IMR-90 (cell line): ENCODE data around the gene DDOST. TPM values are rescaled to one million over a fixed set of nuclear protein-coding genes. Genes with fewer than 3 reads are reported as not detected.
A peak's percentile ranks its signal among the peaks of the same experiment; 100 is the strongest.

Experiments used
- ATAC-seq: fragments of 200-7000 bp; cut with Tn5 transposase; 2 replicates; pipeline ENCODE4 v1.9.1; 2020; ENCODE audit warnings: low read depth, mild to moderate bottlenecking, moderate library complexity
- BruUV-seq: library from RNA; stranded (reverse); fragments of 400-500 nt; replicated peaks from 2 replicates; lab custom pipeline; 2021; lab: Mats Ljungman, UMichigan
- CTCF ChIA-PET: fragments of 300-600 bp; formaldehyde crosslinking; extraction: SDS; loops from one replicate; lab custom pipeline; 2021; ENCODE audit warnings: antibody characterized with exemption; lab: Yijun Ruan, JAX
- POLR2A ChIA-PET: fragments of 300-600 bp; sonication (Branson Sonifier 250); formaldehyde crosslinking; loops from one replicate; lab custom pipeline; 2022; ENCODE audit warnings: antibody characterized with exemption; ENCODE audit not compliant: unreplicated experiment; lab: Charles Lee
- DNase-seq: peaks from one replicate; pipeline ENCODE4 v3.0.0; 2013
- H2AFZ ChIP-seq: replicated peaks from 2 replicates; pipeline ENCODE3; 2013; ENCODE audit warnings: low read length, mild to moderate bottlenecking; ENCODE audit not compliant: poor library complexity
- H2AK5ac ChIP-seq: 2 replicates; pipeline ENCODE4 v1.6.1; 2013; ENCODE audit warnings: low read depth, low read length, inconsistent platforms
- H2AK9ac ChIP-seq: replicated peaks from 2 replicates; pipeline ENCODE3; 2013; ENCODE audit warnings: mild to moderate bottlenecking, low read depth, low read length, moderate library complexity; ENCODE audit not compliant: poor library complexity
- H2BK120ac ChIP-seq: 2 replicates; pipeline ENCODE4 v1.6.1; 2013; ENCODE audit warnings: low read depth, low read length, inconsistent platforms
- H2BK15ac ChIP-seq: 3 replicates; pipeline ENCODE4 v1.6.1; 2013; ENCODE audit warnings: low read depth, low read length, inconsistent platforms
- H2BK20ac ChIP-seq: 2 replicates; pipeline ENCODE4 v1.6.1; 2013; ENCODE audit warnings: low read depth, mild to moderate bottlenecking, inconsistent platforms, low read length, moderate library complexity
- H2BK5ac ChIP-seq: 2 replicates; pipeline ENCODE4 v1.6.1; 2013; ENCODE audit warnings: mild to moderate bottlenecking, low read depth, low read length, inconsistent platforms; ENCODE audit not compliant: poor library complexity, severe bottlenecking
- H3K14ac ChIP-seq: replicated peaks from 2 replicates; pipeline ENCODE4 v1.6.1; 2013; ENCODE audit warnings: low read depth, low read length, inconsistent platforms
- H3K18ac ChIP-seq: 2 replicates; pipeline ENCODE4 v1.6.1; 2013; ENCODE audit warnings: low read depth, low read length, control low read depth
- H3K23ac ChIP-seq: 2 replicates; pipeline ENCODE4 v1.6.1; 2013; ENCODE audit warnings: low read depth, low read length, inconsistent platforms
- H3K27ac ChIP-seq: 2 replicates; pipeline ENCODE4 v1.5.1; 2013; ENCODE audit warnings: mild to moderate bottlenecking, control low read depth, low read length; ENCODE audit not compliant: insufficient read depth
- H3K27me3 ChIP-seq: 2 replicates; pipeline ENCODE4 v1.6.1; 2013; ENCODE audit warnings: low read length; ENCODE audit not compliant: control insufficient read depth, insufficient read depth
- H3K36me3 ChIP-seq: 2 replicates; pipeline ENCODE4 v1.6.1; 2013; ENCODE audit warnings: low read length, mixed read lengths; ENCODE audit not compliant: control insufficient read depth, insufficient read depth
- H3K4ac ChIP-seq: 2 replicates; pipeline ENCODE4 v1.6.1; 2013; ENCODE audit warnings: low read depth, low read length, inconsistent platforms
- H3K4me1 ChIP-seq: 2 replicates; pipeline ENCODE4 v1.6.1; 2013; ENCODE audit warnings: low read length, mixed read lengths; ENCODE audit not compliant: control insufficient read depth, insufficient read depth
- H3K4me2 ChIP-seq: 2 replicates; pipeline ENCODE4 v1.6.1; 2013; ENCODE audit warnings: low read depth, mild to moderate bottlenecking, control low read depth, low read length, moderate library complexity
- H3K4me3 ChIP-seq: 2 replicates; pipeline ENCODE4 v1.5.1; 2013; ENCODE audit warnings: low read depth, mild to moderate bottlenecking, control low read depth, low read length, moderate library complexity; ENCODE audit not compliant: insufficient read depth
- H3K56ac ChIP-seq: 2 replicates; pipeline ENCODE4 v1.6.1; 2013; ENCODE audit warnings: low read length, inconsistent platforms; ENCODE audit not compliant: insufficient read depth; ENCODE audit errors: extremely low read depth
- H3K79me1 ChIP-seq, 2 experiments: 2 replicates each; pipeline ENCODE4 v1.6.1; 2013; ENCODE audit warnings: low read length in 2 of 2, inconsistent platforms in 1 of 2, low read depth in 1 of 2
- H3K9ac ChIP-seq: 2 replicates; pipeline ENCODE4 v1.6.1; 2013; ENCODE audit warnings: low read depth, low read length, control low read depth
- H3K9me1 ChIP-seq: 2 replicates; pipeline ENCODE4 v1.6.1; 2013; ENCODE audit warnings: low read length, inconsistent platforms; ENCODE audit not compliant: insufficient read depth
- H3K9me3 ChIP-seq: 2 replicates; pipeline ENCODE4 v1.6.1; 2013; ENCODE audit warnings: low read length; ENCODE audit not compliant: control insufficient read depth, insufficient read depth
- H4K20me1 ChIP-seq: 2 replicates; pipeline ENCODE4 v1.6.1; 2013; ENCODE audit warnings: low read length, inconsistent platforms; ENCODE audit not compliant: insufficient read depth
- H4K5ac ChIP-seq: 2 replicates; pipeline ENCODE4 v1.6.1; 2013; ENCODE audit warnings: mild to moderate bottlenecking, low read depth, low read length, control low read depth
- H4K8ac ChIP-seq, 2 experiments: 2 replicates each; pipeline ENCODE4 v1.6.1; 2013; ENCODE audit warnings: low read depth in 2 of 2, low read length in 2 of 2, control low read depth in 1 of 2, inconsistent platforms in 1 of 2
- H4K91ac ChIP-seq: 2 replicates; pipeline ENCODE4 v1.6.1; 2013; ENCODE audit warnings: low read depth, low read length, inconsistent platforms; ENCODE audit not compliant: insufficient read depth
- BHLHE40 ChIP-seq: fragments of 150-350 bp; IDR thresholded peaks from 2 replicates; pipeline ENCODE4 v1.6.1; 2016; ENCODE audit warnings: mild to moderate bottlenecking, low read depth, low read length
- CHD1 ChIP-seq: IDR thresholded peaks from 2 replicates; pipeline ENCODE4 v1.6.1; 2012; ENCODE audit warnings: low read depth, low read length, improper control_type of control experiment
- CTCF ChIP-seq: conservative IDR thresholded peaks from 2 replicates; pipeline ENCODE4 v1.5.1; 2012; ENCODE audit warnings: mild to moderate bottlenecking, low read depth, low read length, improper control_type of control experiment
- ELK1 ChIP-seq: fragments of 150-350 bp; IDR thresholded peaks from 2 replicates; pipeline ENCODE4 v1.6.1; 2016; ENCODE audit warnings: low read depth, mild to moderate bottlenecking, low read length, moderate library complexity, borderline replicate concordance
- FOS ChIP-seq: fragments of 150-350 bp; IDR thresholded peaks from 2 replicates; pipeline ENCODE4 v1.6.1; 2016; ENCODE audit warnings: low read depth, low read length
- MAZ ChIP-seq: IDR thresholded peaks from 2 replicates; pipeline ENCODE4 v1.6.1; 2012; ENCODE audit warnings: low read depth, mild to moderate bottlenecking, low read length, improper control_type of control experiment, moderate library complexity, borderline replicate concordance
- MXI1 ChIP-seq: IDR thresholded peaks from 2 replicates; pipeline ENCODE4 v1.6.1; 2012; ENCODE audit warnings: low read depth, mild to moderate bottlenecking, low read length, moderate library complexity, borderline replicate concordance
- NFE2L2 ChIP-seq: fragments of 150-350 bp; IDR thresholded peaks from 2 replicates; pipeline ENCODE4 v1.6.1; 2016; ENCODE audit warnings: low read depth, mild to moderate bottlenecking, low read length
- POLR2A ChIP-seq: IDR thresholded peaks from 2 replicates; pipeline ENCODE4 v1.6.1; 2012; ENCODE audit warnings: mild to moderate bottlenecking, low read depth, low read length
- RAD21 ChIP-seq: IDR thresholded peaks from 2 replicates; pipeline ENCODE4 v1.6.1; 2012; ENCODE audit warnings: low read length, improper control_type of control experiment
- RCOR1 ChIP-seq: IDR thresholded peaks from 2 replicates; pipeline ENCODE4 v1.6.1; 2012; ENCODE audit warnings: mild to moderate bottlenecking, low read length, improper control_type of control experiment; ENCODE audit not compliant: insufficient replicate concordance
- RFX5 ChIP-seq: IDR thresholded peaks from 2 replicates; pipeline ENCODE4 v1.8.0; 2012; ENCODE audit warnings: low read depth, mild to moderate bottlenecking, low read length, moderate library complexity
- SMC3 ChIP-seq: fragments of 150-350 bp; IDR thresholded peaks from 2 replicates; pipeline ENCODE4 v1.6.1; 2016; ENCODE audit warnings: low read depth, mild to moderate bottlenecking, antibody characterized with exemption, low read length, moderate library complexity
- USF2 ChIP-seq: fragments of 150-350 bp; IDR thresholded peaks from 2 replicates; pipeline ENCODE4 v1.6.1; 2017; ENCODE audit warnings: mild to moderate bottlenecking, antibody characterized with exemption, low read length, low read depth
- WGBS, 2 experiments: methylation state at CpG; one replicate each; pipeline versions ENCODE4 v1.1.5 to v1.1.7; 2013; ENCODE audit warnings: missing lambda C conversion rate in 2 of 2; ENCODE audit not compliant: insufficient read length in 1 of 2; ENCODE audit errors: extremely low coverage in 2 of 2; 5-methylcytosine and 5-hydroxymethylcytosine counted together
- dilution Hi-C: fragments of 300-500 bp; cut with HindIII; formaldehyde crosslinking; loops from one replicate; pipeline ENCODE4 v1.14.3; 2018; ENCODE audit warnings: low sequenced_read_pairs; ENCODE audit not compliant: unreplicated experiment
- in situ Hi-C: fragments of 300-500 bp; cut with MboI; formaldehyde crosslinking; loops from 3 replicates; pipeline ENCODE4 v1.14.3; 2019; ENCODE audit warnings: low sequenced_read_pairs, inconsistent platforms, mixed read lengths
- intact Hi-C: fragments of 100-400 bp; cut with micrococcal nuclease; formaldehyde crosslinking; loops from 2 replicates; pipeline ENCODE4 v1.10.0; 2022
- polyA plus RNA-seq, 3 experiments: library from polyadenylated mRNA; depleted of rRNA; stranded (reverse); fragments of >200 nt; gene quantifications; 2 replicates each; pipeline ENCODE4 v1.2.3, GENCODE V29; 2012; ENCODE audit warnings: low replicate concordance in 1 of 3
- total RNA-seq: library from RNA; depleted of rRNA; stranded (reverse); fragments of >200 nt; gene quantifications from 2 replicates; pipeline ENCODE4 v1.2.3, GENCODE V29; 2012

Gene DDOST
- total and polyA plus RNA-seq, 2 of the 4 experiments (the other 2 are of a cell fraction) = 179 to 477 TPM

- in situ Hi-C loops (no loop called here), dilution Hi-C loops (no loop called here)
Measured at GRCh38 chr1:20619999-20620398, 41.2 kb downstream of the DDOST start.

More at GRCh38 chr1:20619999-20620398, 41.2 kb downstream of the DDOST start:
- no peak overlapping the region for H3K23ac ChIP-seq
- H3K9me3 ChIP-seq = 0 out of 2 replicates have a peak, but pooled peaks cover 2% of the 10 kb centered on the region
- H2BK20ac ChIP-seq = no peak overlapping the region
- TF ChIP-seq NFE2L2 (no peak), POLR2A (no peak), RFX5 (no peak), MXI1 (no peak), CHD1 (no peak), FOS (no peak), ELK1 (no peak), BHLHE40 (no peak), RAD21 (no peak), RCOR1 (no peak), MAZ (no peak), SMC3 (no peak), USF2 (no peak), CTCF (no peak)
- H2BK5ac ChIP-seq = no peak overlapping the region
- POLR2A ChIA-PET = no interaction called here
- H3K79me1 ChIP-seq = no peaks in the 10 kb centered on the region
- no peak overlapping the region for H2BK15ac ChIP-seq
- no peak overlapping the region for H2BK120ac ChIP-seq
- no peak overlapping the region for H3K9ac ChIP-seq
- 71% methylated on average over 1 of the region's 1 CpG; no CpG with 5 or more reads in 1 of the 2 experiments for WGBS, 2 experiments
- no peak overlapping the region for H3K56ac ChIP-seq
- H3K4ac ChIP-seq = no peak overlapping the region
- H2AK9ac ChIP-seq = no peak overlapping the region
- no peaks in the 10 kb centered on the region for H4K20me1 ChIP-seq
- H3K4me2 ChIP-seq = no peak overlapping the region
- H3K27ac ChIP-seq = no peak overlapping the region
- intact Hi-C loops = no loop called here
- no peaks in the 10 kb centered on the region for H3K36me3 ChIP-seq
- H3K9me1 ChIP-seq = no peaks in the 10 kb centered on the region
- no peak overlapping the region for H2AFZ ChIP-seq
- CTCF ChIA-PET = no interaction called here
- peak overlapping the region; percentile 43 for H2AK5ac ChIP-seq
- no TSS peak for BruUV-seq
- peaks cover 5% of the 10 kb centered on the region for H3K4me1 ChIP-seq
- H4K8ac ChIP-seq = no peak overlapping the region
- DNase-seq = no peak
- no peak overlapping the region for H3K18ac ChIP-seq
- peaks cover 3% of the 10 kb centered on the region; the same call in 1 of the 2 replicates for H3K27me3 ChIP-seq
- H3K14ac ChIP-seq = no peak overlapping the region
- ATAC-seq = no peak
- H4K5ac ChIP-seq = no peak overlapping the region
- H4K91ac ChIP-seq = no peak overlapping the region
- no peak overlapping the region for H3K4me3 ChIP-seq
